KMS-11 (cell line): Measurements from ENCODE around the gene SRXN1.

Experiments used
- H2AFZ ChIP-seq: fragments of 200-600 bp; sonication (generic); 2 replicates; pipeline ENCODE4 v1.6.1; 2016; ENCODE audit warnings: antibody characterized with exemption, mixed run types, low read depth
- H3K27ac ChIP-seq: fragments of 200-600 bp; sonication (generic); 2 replicates; pipeline ENCODE4 v1.6.1; 2016; ENCODE audit warnings: mild to moderate bottlenecking, mixed run types
- H3K27me3 ChIP-seq: fragments of 200-600 bp; sonication (generic); 2 replicates; pipeline ENCODE4 v1.6.1; 2017; ENCODE audit warnings: mild to moderate bottlenecking, low read depth, mixed run types, moderate library complexity; ENCODE audit not compliant: insufficient read depth
- H3K36me3 ChIP-seq: fragments of 200-600 bp; sonication (generic); 2 replicates; pipeline ENCODE4 v1.6.1; 2017; ENCODE audit warnings: mild to moderate bottlenecking, mixed run types; ENCODE audit not compliant: insufficient read depth
- H3K4me1 ChIP-seq: fragments of 200-600 bp; sonication (generic); 2 replicates; pipeline ENCODE4 v1.6.1; 2016; ENCODE audit warnings: mild to moderate bottlenecking, low read depth, mixed run types; ENCODE audit not compliant: poor library complexity, severe bottlenecking
- H3K4me2 ChIP-seq: fragments of 200-600 bp; sonication (generic); 2 replicates; pipeline ENCODE4 v1.7.0; 2016; ENCODE audit warnings: mild to moderate bottlenecking, mixed run types
- H3K4me3 ChIP-seq: fragments of 200-600 bp; sonication (generic); IDR thresholded peaks from 2 replicates; pipeline ENCODE4 v1.6.1; 2017; ENCODE audit warnings: low read depth, low read length, mixed read lengths; ENCODE audit not compliant: insufficient read depth
- H3K79me2 ChIP-seq: fragments of 200-600 bp; sonication (generic); 2 replicates; pipeline ENCODE4 v1.6.1; 2016; ENCODE audit warnings: low read depth, mixed run types; ENCODE audit not compliant: insufficient read depth
- H3K9ac ChIP-seq: fragments of 200-600 bp; sonication (generic); 2 replicates; pipeline ENCODE4 v1.6.1; 2016; ENCODE audit warnings: mild to moderate bottlenecking, mixed run types
- H4K20me1 ChIP-seq: fragments of 200-600 bp; sonication (generic); 2 replicates; pipeline ENCODE4 v1.6.1; 2016; ENCODE audit warnings: mild to moderate bottlenecking, mixed run types; ENCODE audit not compliant: insufficient read depth
- CTCF ChIP-seq: fragments of 200-600 bp; sonication (generic); conservative IDR thresholded peaks from 2 replicates; pipeline ENCODE4 v1.6.1; 2017; ENCODE audit warnings: low read depth, mild to moderate bottlenecking, antibody characterized with exemption, low read length, moderate library complexity, mixed read lengths

Gene SRXN1

GRCh38 chr20:675033-675452, 22.0 kb upstream of the SRXN1 start:
- H3K27me3 ChIP-seq, result peaks cover 50% of the 10 kb centered on the region
- no peak overlapping the region for H3K9ac ChIP-seq
- H4K20me1 ChIP-seq, result no peaks in the 10 kb centered on the region
- H3K36me3 ChIP-seq, result no peaks in the 10 kb centered on the region
- no peaks in the 10 kb centered on the region for H3K79me2 ChIP-seq
- H3K4me2 ChIP-seq, result peak overlapping the region; percentile 21; the same call in 1 of the 2 replicates
- H3K4me3 ChIP-seq, result no peak overlapping the region
- TF ChIP-seq CTCF, result no peak
- H3K4me1 ChIP-seq, result peaks cover 12% of the 10 kb centered on the region
- H2AFZ ChIP-seq, result no peak overlapping the region
- no peak overlapping the region for H3K27ac ChIP-seq

GRCh38 chr20:673603-674001, 20.6 kb upstream of the SRXN1 start:
- H3K4me2 ChIP-seq, result no peak overlapping the region
- H3K9ac ChIP-seq, result no peak overlapping the region
- no peaks in the 10 kb centered on the region for H4K20me1 ChIP-seq
- H3K79me2 ChIP-seq, result no peaks in the 10 kb centered on the region
- H2AFZ ChIP-seq, result no peak overlapping the region
- no peak overlapping the region for H3K27ac ChIP-seq
- no peak for TF ChIP-seq CTCF
- no peaks in the 10 kb centered on the region for H3K36me3 ChIP-seq
- no peak overlapping the region for H3K4me3 ChIP-seq
- peaks cover 45% of the 10 kb centered on the region for H3K27me3 ChIP-seq
- peaks cover 12% of the 10 kb centered on the region for H3K4me1 ChIP-seq

GRCh38 chr20:672963-673602, 20.1 kb upstream of the SRXN1 start:
- Histone ChIP-seq H3K27ac (no peak overlapping the region), H3K36me3 (no peaks in the 10 kb centered on the region), H3K4me1 (peaks cover 12% of the 10 kb centered on the region), H4K20me1 (no peaks in the 10 kb centered on the region), H3K27me3 (peaks cover 45% of the 10 kb centered on the region), H3K9ac (no peak overlapping the region), H3K79me2 (no peaks in the 10 kb centered on the region), H3K4me3 (no peak overlapping the region), H2AFZ (no peak overlapping the region), H3K4me2 (no peak overlapping the region)
- TF ChIP-seq CTCF, result peak; percentile 33

- Histone ChIP-seq H3K9ac (no peak overlapping the region), H2AFZ (no peak overlapping the region), H3K4me1 (peaks cover 7% of the 10 kb centered on the region), H3K4me3 (no peak overlapping the region), H3K4me2 (no peak overlapping the region), H3K36me3 (no peaks in the 10 kb centered on the region), H4K20me1 (no peaks in the 10 kb centered on the region), H3K27me3 (peaks cover 38% of the 10 kb centered on the region), H3K79me2 (no peaks in the 10 kb centered on the region), H3K27ac (no peak overlapping the region)
- no peak for TF ChIP-seq CTCF
Measured at GRCh38 chr20:671252-672030, 18.4 kb upstream of the SRXN1 start.
